A549 (cell line): ENCODE results near the gene PRKD2. TPM values are rescaled to one million over a fixed set of nuclear protein-coding genes. Genes with fewer than 3 reads are reported as not detected.

Source experiments
- ATAC-seq, 2 experiments: fragments of 200-7000 bp in 1 of 2; fragments of >200 bp in 1 of 2; cut with Nextera tagmentation in 1 of 2; cut with Tn5 transposase in 1 of 2; 3 replicates each; pipeline versions ENCODE4 v1.8.0 to v1.9.1; 2018 to 2020; ENCODE audit warnings: mild to moderate bottlenecking in 1 of 2, moderate library complexity in 1 of 2
- CTCF ChIA-PET: fragments of 300-600 bp; sonication (Branson Sonifier 250); formaldehyde crosslinking; extraction: SDS; loops from one replicate; lab custom pipeline; 2021; ENCODE audit warnings: antibody characterized with exemption, inconsistent platforms; lab: Yijun Ruan, JAX
- POLR2A ChIA-PET: fragments of 350-600 bp; formaldehyde crosslinking; extraction: SDS; loops from one replicate; lab custom pipeline; 2021; ENCODE audit warnings: antibody characterized with exemption, inconsistent platforms; lab: Yijun Ruan, JAX
- DNase-seq, 2 experiments: peaks; one replicate each; pipeline versions ENCODE4 v3.0.0 to v3.0.0-alpha.2; 2011 to 2016; ENCODE audit warnings: low read depth in 1 of 2, low spot score in 1 of 2
- FAIRE-seq: peaks from 2 replicates; lab custom pipeline; 2011; peaks lifted over from hg19 to GRCh38; lab: Jason Lieb, UNC
- H3K27ac ChIP-seq, 2 experiments: fragments of >200 bp; sonication (Bioruptor Twin); formaldehyde crosslinking; 3 replicates each; pipeline ENCODE4 v1.5.1; 2016 to 2017
- H3K4me1 ChIP-seq: fragments of >200 bp; sonication (Bioruptor Twin); formaldehyde crosslinking; 3 replicates; pipeline ENCODE4 v1.6.1; 2016
- H3K4me2 ChIP-seq: fragments of >200 bp; sonication (Bioruptor Twin); formaldehyde crosslinking; 3 replicates; pipeline ENCODE4 v1.6.1; 2016
- H3K4me3 ChIP-seq: fragments of >200 bp; sonication (Bioruptor Twin); formaldehyde crosslinking; 3 replicates; pipeline ENCODE4 v1.5.1; 2016
- H3K9me3 ChIP-seq: fragments of >200 bp; sonication (Bioruptor Twin); formaldehyde crosslinking; 3 replicates; pipeline ENCODE4 v1.6.1; 2016
- BCL3 ChIP-seq: fragments of >200 bp; sonication (Bioruptor Twin); formaldehyde crosslinking; IDR thresholded peaks from 3 replicates; pipeline ENCODE4 v1.6.1; 2016
- BHLHE40 ChIP-seq: IDR thresholded peaks from 2 replicates; pipeline ENCODE4 v1.6.1; 2012; ENCODE audit warnings: low read depth, low read length, inconsistent platforms
- CBX2 ChIP-seq: fragments of 200-600 bp; sonication (generic); IDR thresholded peaks from 2 replicates; pipeline ENCODE4 v1.6.1; 2016; ENCODE audit warnings: low read depth, mild to moderate bottlenecking, borderline replicate concordance
- CBX8 ChIP-seq: fragments of 200-600 bp; sonication (generic); IDR thresholded peaks from 2 replicates; pipeline ENCODE4 v1.6.1; 2016
- CHD2 ChIP-seq: fragments of 150-350 bp; IDR thresholded peaks from 2 replicates; pipeline ENCODE4 v1.6.1; 2014; ENCODE audit warnings: low read length; ENCODE audit not compliant: partially characterized antibody
- CHD4 ChIP-seq: fragments of 200-600 bp; sonication (generic); IDR thresholded peaks from 2 replicates; pipeline ENCODE4 v1.6.1; 2016; ENCODE audit warnings: antibody characterized with exemption, mild to moderate bottlenecking, borderline replicate concordance
- E2F6 ChIP-seq: IDR thresholded peaks from 2 replicates; pipeline ENCODE4 v1.6.1; 2012; ENCODE audit warnings: low read depth, borderline replicate concordance
- EHF ChIP-seq: fragments of 250-450 bp; sonication (Bioruptor Pico); IDR thresholded peaks from 2 replicates; pipeline ENCODE4 v1.5.0; 2020; ENCODE audit warnings: mild to moderate bottlenecking
- ELK1 ChIP-seq: fragments of 150-350 bp; IDR thresholded peaks from 2 replicates; pipeline ENCODE4 v1.6.1; 2014; ENCODE audit warnings: low read depth, mild to moderate bottlenecking, low read length
- FOSB ChIP-seq: fragments of 250-450 bp; sonication (Bioruptor Pico); IDR thresholded peaks from 2 replicates; pipeline ENCODE4 v1.5.0; 2020; ENCODE audit warnings: mild to moderate bottlenecking, moderate library complexity
- HDAC2 ChIP-seq: fragments of 200-600 bp; sonication (generic); IDR thresholded peaks from 2 replicates; pipeline ENCODE4 v1.6.1; 2016
- HEYL ChIP-seq: fragments of 250-450 bp; sonication (Bioruptor Pico); IDR thresholded peaks from 2 replicates; pipeline ENCODE4 v1.8.0; 2021; ENCODE audit warnings: mild to moderate bottlenecking, moderate library complexity
- HOXA7 ChIP-seq: fragments of 250-450 bp; sonication (Bioruptor Pico); IDR thresholded peaks from 2 replicates; pipeline ENCODE4 v1.5.0; 2020; ENCODE audit warnings: mild to moderate bottlenecking, moderate library complexity
- HOXB13 ChIP-seq: fragments of 250-450 bp; sonication (Bioruptor Pico); IDR thresholded peaks from 2 replicates; pipeline ENCODE4 v1.5.0; 2020; ENCODE audit warnings: low read depth, mild to moderate bottlenecking, moderate library complexity
- JUN ChIP-seq, 2 experiments: fragments of >200 bp; sonication (Bioruptor Twin); formaldehyde crosslinking; IDR thresholded peaks; 2 replicates in 1 of 2; 3 replicates in 1 of 2; pipeline ENCODE4 v1.6.1; 2016 to 2017
- KDM1A ChIP-seq: fragments of 200-600 bp; sonication (generic); IDR thresholded peaks from 2 replicates; pipeline ENCODE4 v1.6.1; 2016; ENCODE audit warnings: low read depth, mild to moderate bottlenecking
- KDM5A ChIP-seq: fragments of 200-600 bp; sonication (generic); IDR thresholded peaks from 2 replicates; pipeline ENCODE4 v1.6.1; 2016; ENCODE audit warnings: antibody characterized with exemption, mild to moderate bottlenecking
- MAFK ChIP-seq: fragments of 450-650 bp; IDR thresholded peaks from 2 replicates; pipeline ENCODE4 v1.6.1; 2014; ENCODE audit not compliant: partially characterized antibody
- NPAS2 ChIP-seq: fragments of 250-450 bp; sonication (Bioruptor Pico); IDR thresholded peaks from 2 replicates; pipeline ENCODE4 v1.8.0; 2022; ENCODE audit warnings: mild to moderate bottlenecking, moderate library complexity, borderline replicate concordance
- NR3C1 ChIP-seq: fragments of >200 bp; sonication (Bioruptor Twin); formaldehyde crosslinking; IDR thresholded peaks from 3 replicates; pipeline ENCODE4 v1.6.1; 2017
- RARB ChIP-seq: fragments of 250-450 bp; sonication (Bioruptor Pico); IDR thresholded peaks from 2 replicates; pipeline ENCODE4 v1.8.0; 2021; ENCODE audit warnings: mild to moderate bottlenecking, moderate library complexity
- RFX5 ChIP-seq: fragments of 450-650 bp; IDR thresholded peaks from 2 replicates; pipeline ENCODE4 v1.7.1; 2014; ENCODE audit warnings: antibody characterized with exemption, mild to moderate bottlenecking, moderate library complexity
- SREBF2 ChIP-seq: fragments of 450-650 bp; IDR thresholded peaks from 2 replicates; pipeline ENCODE4 v1.6.1; 2014; ENCODE audit warnings: mild to moderate bottlenecking, moderate library complexity
- TFCP2L1 ChIP-seq: fragments of 250-450 bp; sonication (Bioruptor Pico); IDR thresholded peaks from 2 replicates; pipeline ENCODE4 v1.5.0; 2021; ENCODE audit warnings: mild to moderate bottlenecking
- TP53 ChIP-seq: fragments of 250-450 bp; sonication (Bioruptor Pico); IDR thresholded peaks from 2 replicates; pipeline ENCODE4 v1.5.0; 2021; ENCODE audit warnings: mild to moderate bottlenecking, moderate library complexity
- USF2 ChIP-seq: fragments of 450-650 bp; IDR thresholded peaks from 2 replicates; pipeline ENCODE4 v1.6.1; 2014; ENCODE audit warnings: antibody characterized with exemption
- ZNF302 ChIP-seq: fragments of 250-450 bp; sonication (Bioruptor Pico); IDR thresholded peaks from 2 replicates; pipeline ENCODE4 v1.9.0; 2021; ENCODE audit warnings: inconsistent platforms, mild to moderate bottlenecking, moderate library complexity
- ZSCAN20 ChIP-seq: fragments of 250-450 bp; sonication (Bioruptor Pico); IDR thresholded peaks from 2 replicates; pipeline ENCODE4 v1.8.0; 2022; ENCODE audit warnings: mild to moderate bottlenecking, moderate library complexity
- WGBS: methylation state at CpG from one replicate; pipeline ENCODE4 v1.1.6; 2017; ENCODE audit errors: missing lambda C conversion rate; 5-methylcytosine and 5-hydroxymethylcytosine counted together
- polyA plus RNA-seq, 4 experiments: library from polyadenylated mRNA; depleted of rRNA in 3 of 4; stranded (reverse); fragments of >200 nt; fragmentation: RNase III in 1 of 4; extraction: RNeasy Plus Mini Kit Qiagen cat#74134 plus additional on column Dnase treatment in 1 of 4; gene quantifications; 2 replicates in 3 of 4; 3 replicates in 1 of 4; pipeline ENCODE4 v1.2.3, GENCODE V29; 2011 to 2017

Gene PRKD2
- polyA plus RNA-seq, 2 of the 4 experiments (the other 2 are of a cell fraction): 8.3 to 24.6 TPM

GRCh38 chr19:46691948-46692347 is 25.0 kb downstream of the PRKD2 start:
- Histone ChIP-seq H3K9me3 (no peaks in the 10 kb centered on the region), H3K27ac (no peak overlapping the region), H3K4me3 (no peak overlapping the region), H3K4me1 (no peaks in the 10 kb centered on the region; the same call in 2 of the 3 replicates), H3K4me2 (no peak overlapping the region)
- TF ChIP-seq TP53 (CRISPR knock-in tag) (no peak), HDAC2 (no peak), TFCP2L1 (no peak), KDM1A (peak; percentile 66; the same call in 1 of the 2 replicates), RFX5 (no peak)
- FAIRE-seq (no peak), ATAC-seq (no peak), DNase-seq (no peak)
- 96% methylated on average over 2 of the region's 2 CpGs for WGBS
- ChIA-PET CTCF (interaction anchor here (0.6 to 7.3 kb wide), 5 partner anchors 11 to 432 kb away, joined by 3 to 73 read pairs (median 9); partner anchors contain the start of gene DACT3), POLR2A (no interaction called here)

- no peak for FAIRE-seq
- CTCF ChIA-PET: interaction anchor here (0.9 to 7.3 kb wide), 8 partner anchors 12 to 74 kb away, joined by 3 to 73 read pairs (median 4); partner anchors contain the start of gene DACT3
Observed at GRCh38 chr19:46691104-46691503, 25.8 kb downstream of the PRKD2 start.

GRCh38 chr19:46689358-46689757 is 27.6 kb downstream of the PRKD2 start:
- POLR2A ChIA-PET: no interaction called here
- 93% methylated on average over 12 of the region's 14 CpGs for WGBS
- FAIRE-seq: no peak
- Histone ChIP-seq H3K4me1 (no peaks in the 10 kb centered on the region), H3K9me3 (no peaks in the 10 kb centered on the region), H3K27ac (no peak overlapping the region), H3K4me2 (no peak overlapping the region), H3K4me3 (no peak overlapping the region)
- no peak for ATAC-seq
- TF ChIP-seq KDM1A (no peak), SREBF2 (no peak), HOXA7 (no peak), TP53 (CRISPR knock-in tag) (no peak), E2F6 (no peak)
- CTCF ChIA-PET: interaction anchor here (1.1 to 4.3 kb wide), 4 partner anchors 15 to 147 kb away, joined by 3 to 35 read pairs (median 12); partner anchors contain the start of gene DACT3
- DNase-seq: no peak

More at GRCh38 chr19:46691104-46691503, 25.8 kb downstream of the PRKD2 start:
- H3K27ac ChIP-seq: no peak overlapping the region
- no peaks in the 10 kb centered on the region for H3K4me1 ChIP-seq
- DNase-seq (peak in 1 of 2 experiments; percentile 47), ATAC-seq (no peak; a peak in 2 of 6 replicates)
- WGBS: 48% methylated on average over 2 of the region's 2 CpGs
- no peak overlapping the region for H3K4me2 ChIP-seq
- TF ChIP-seq CHD2: no peak
- no peak for TF ChIP-seq EHF (CRISPR knock-in tag)
- no peak for TF ChIP-seq ZSCAN20 (CRISPR knock-in tag)
- no peak for TF ChIP-seq NR3C1
- no peak for TF ChIP-seq ZNF302 (CRISPR knock-in tag)
- H3K4me3 ChIP-seq: no peak overlapping the region
- H3K9me3 ChIP-seq: no peaks in the 10 kb centered on the region
- POLR2A ChIA-PET: no interaction called here

- FAIRE-seq (peak; percentile 63), DNase-seq (no peak), ATAC-seq (no peak)
- Histone ChIP-seq H3K4me2 (no peak overlapping the region), H3K27ac (no peak overlapping the region), H3K4me3 (no peak overlapping the region), H3K9me3 (no peaks in the 10 kb centered on the region), H3K4me1 (no peaks in the 10 kb centered on the region)
- WGBS: 84% methylated on average over 6 of the region's 6 CpGs
- POLR2A ChIA-PET: interaction anchor here (1.5 kb wide), 1 partner anchor 26 kb away, joined by 7 read pairs; no protein-coding TSS in a partner anchor
- CTCF ChIA-PET: interaction anchor here (0.9 to 3.6 kb wide), 12 partner anchors 9 to 171 kb away, joined by 3 to 35 read pairs (median 4); no protein-coding TSS in a partner anchor
- TF ChIP-seq CBX2 (no peak), HOXB13 (CRISPR knock-in tag) (no peak), CHD4 (no peak), ELK1 (no peak), FOSB (CRISPR knock-in tag) (no peak), BCL3 (no peak), USF2 (no peak), TFCP2L1 (no peak), MAFK (no peak), JUN (IDR thresholded peaks at IDR 0.05) (no peak), BHLHE40 (no peak), CHD2 (no peak), CBX8 (no peak), SREBF2 (no peak), HEYL (CRISPR knock-in tag) (no peak), RARB (CRISPR knock-in tag) (no peak), NPAS2 (no peak), KDM5A (no peak)
Observed at GRCh38 chr19:46687438-46688145, 29.3 kb downstream of the PRKD2 start.
